RWPE2 (cell line): ENCODE measurements around the gene RBM4.

Source experiments
- ATAC-seq: fragments of 200-7000 bp; cut with Tn5 transposase; 3 replicates; pipeline ENCODE4 v1.9.1; 2021; ENCODE audit warnings: low read depth
- DNase-seq: peaks from one replicate; pipeline ENCODE4 v3.0.0-alpha.2; 2020; ENCODE audit warnings: low spot score
- H3K27ac ChIP-seq: fragments of 450-650 bp; 2 replicates; pipeline ENCODE4 v1.5.1; 2017; ENCODE audit warnings: mild to moderate bottlenecking; ENCODE audit not compliant: poor library complexity, severe bottlenecking
- H3K27me3 ChIP-seq: fragments of 250-450 bp; sonication (Bioruptor Pico); 2 replicates; pipeline ENCODE4 v1.5.1; 2021; ENCODE audit warnings: mild to moderate bottlenecking, moderate library complexity; ENCODE audit not compliant: insufficient read depth, poor library complexity, severe bottlenecking
- H3K36me3 ChIP-seq: fragments of 250-450 bp; sonication (Bioruptor Pico); 2 replicates; pipeline ENCODE4 v1.5.1; 2020; ENCODE audit warnings: low read depth, mild to moderate bottlenecking, moderate library complexity
- H3K4me1 ChIP-seq: fragments of 250-450 bp; sonication (Bioruptor Pico); 2 replicates; pipeline ENCODE4 v1.5.1; 2021; ENCODE audit warnings: mild to moderate bottlenecking, moderate library complexity; ENCODE audit not compliant: insufficient read depth, poor library complexity, severe bottlenecking
- H3K4me3 ChIP-seq: fragments of 250-450 bp; sonication (Bioruptor Pico); 2 replicates; pipeline ENCODE4 v1.5.1; 2021; ENCODE audit warnings: mild to moderate bottlenecking, moderate library complexity; ENCODE audit not compliant: severe bottlenecking
- H3K9me3 ChIP-seq: fragments of 250-450 bp; sonication (Bioruptor Pico); 2 replicates; pipeline ENCODE4 v1.5.1; 2021; ENCODE audit warnings: mild to moderate bottlenecking, moderate library complexity; ENCODE audit not compliant: severe bottlenecking
- CTCF ChIP-seq: fragments of 450-650 bp; IDR thresholded peaks from one replicate; pipeline ENCODE4 v1.5.1; 2017; ENCODE audit warnings: mild to moderate bottlenecking, moderate library complexity; ENCODE audit not compliant: poor library complexity, severe bottlenecking

The RBM4 gene

GRCh38 chr11:66629356-66629755, 9.1 kb upstream of the RBM4 start:
- H3K36me3 ChIP-seq = peaks cover 91% of the 10 kb centered on the region
- no peaks in the 10 kb centered on the region for H3K27me3 ChIP-seq
- H3K4me3 ChIP-seq = no peak overlapping the region
- H3K27ac ChIP-seq = no peak overlapping the region
- H3K9me3 ChIP-seq = no peaks in the 10 kb centered on the region
- ATAC-seq = no peak
- H3K4me1 ChIP-seq = no peaks in the 10 kb centered on the region
- DNase-seq = no peak
- no peak for TF ChIP-seq CTCF

- Histone ChIP-seq H3K27ac (no peak overlapping the region), H3K4me3 (no peak overlapping the region), H3K27me3 (no peaks in the 10 kb centered on the region), H3K9me3 (no peaks in the 10 kb centered on the region), H3K4me1 (no peaks in the 10 kb centered on the region), H3K36me3 (peaks cover 78% of the 10 kb centered on the region)
- TF ChIP-seq CTCF = no peak
- no peak for ATAC-seq
- no peak for DNase-seq
These were observed 6.6 kb upstream of the RBM4 start for GRCh38 chr11:66631883-66632282.

- ATAC-seq (no peak), DNase-seq (no peak)
- no peaks in the 10 kb centered on the region for H3K9me3 ChIP-seq
- no peak overlapping the region for H3K4me3 ChIP-seq
- no peak overlapping the region for H3K27ac ChIP-seq
- H3K4me1 ChIP-seq = peaks cover 7% of the 10 kb centered on the region
- no peaks in the 10 kb centered on the region for H3K27me3 ChIP-seq
- TF ChIP-seq CTCF = no peak
- peaks cover 70% of the 10 kb centered on the region for H3K36me3 ChIP-seq
These were observed 5.6 kb upstream of the RBM4 start for GRCh38 chr11:66632952-66633351.

GRCh38 chr11:66636411-66636810, 2.1 kb upstream of the RBM4 start:
- no peak for TF ChIP-seq CTCF
- DNase-seq (no peak), ATAC-seq (no peak)
- Histone ChIP-seq H3K9me3 (no peaks in the 10 kb centered on the region), H3K4me1 (peaks cover 30% of the 10 kb centered on the region), H3K4me3 (no peak overlapping the region), H3K36me3 (peaks cover 66% of the 10 kb centered on the region), H3K27ac (peak overlapping the region; percentile 61), H3K27me3 (no peaks in the 10 kb centered on the region)

- peak overlapping the region; percentile 61 for H3K27ac ChIP-seq
- ATAC-seq (peak; percentile 4), DNase-seq (no peak)
- no peak for TF ChIP-seq CTCF
- no peaks in the 10 kb centered on the region for H3K9me3 ChIP-seq
- H3K4me1 ChIP-seq = peaks cover 43% of the 10 kb centered on the region
- H3K4me3 ChIP-seq = peak overlapping the region; percentile 81
- peaks cover 68% of the 10 kb centered on the region for H3K36me3 ChIP-seq
- no peaks in the 10 kb centered on the region for H3K27me3 ChIP-seq
These were observed 836 bp upstream of the RBM4 start for GRCh38 chr11:66637557-66638176.
